H1 (cell line): ENCODE data around the gene TOP2B. TPM values are rescaled to one million over a fixed set of nuclear protein-coding genes. Genes with fewer than 3 reads are reported as not detected.

Experiments
- CTCF ChIA-PET: fragments of 300-600 bp; sonication (Branson Sonifier 250); formaldehyde crosslinking; loops from one replicate; lab custom pipeline; 2021; ENCODE audit not compliant: partially characterized antibody; lab: Charles Lee
- POLR2A ChIA-PET: fragments of 300-600 bp; sonication (Branson Sonifier 250); formaldehyde crosslinking; loops from one replicate; lab custom pipeline; 2021; ENCODE audit warnings: inconsistent platforms; ENCODE audit not compliant: partially characterized antibody; lab: Charles Lee
- DNase-seq, 2 experiments: peaks; one replicate each; pipeline versions ENCODE4 v3.0.0 to v3.0.0-alpha.2; 2010 to 2022; ENCODE audit warnings: low spot score in 2 of 2, low read depth in 1 of 2, mixed read lengths in 1 of 2
- FAIRE-seq: peaks from 2 replicates; lab custom pipeline; 2011; peaks lifted over from hg19 to GRCh38; lab: Jason Lieb, UNC
- H2AFZ ChIP-seq: 2 replicates; pipeline ENCODE4 v1.8.1; 2012; ENCODE audit warnings: low read length, inconsistent platforms
- H2AK5ac ChIP-seq: 2 replicates; pipeline ENCODE4 v1.6.1; 2013; ENCODE audit warnings: low read depth, low read length
- H2BK120ac ChIP-seq: replicated peaks from 2 replicates; pipeline ENCODE3; 2013; ENCODE audit warnings: low read depth, low read length, inconsistent platforms
- H2BK12ac ChIP-seq: 2 replicates; pipeline ENCODE4 v1.6.1; 2013; ENCODE audit warnings: low read depth, low read length
- H2BK15ac ChIP-seq: 2 replicates; pipeline ENCODE4 v1.6.1; 2013; ENCODE audit warnings: low read length
- H2BK20ac ChIP-seq: 2 replicates; pipeline ENCODE4 v1.6.1; 2013; ENCODE audit warnings: low read length
- H2BK5ac ChIP-seq: 2 replicates; pipeline ENCODE4 v1.6.1; 2013; ENCODE audit warnings: low read depth, low read length
- H3K14ac ChIP-seq: 2 replicates; pipeline ENCODE4 v1.6.1; 2013; ENCODE audit warnings: inconsistent platforms; ENCODE audit not compliant: insufficient read length
- H3K18ac ChIP-seq: 2 replicates; pipeline ENCODE4 v1.6.1; 2013; ENCODE audit warnings: low read length; ENCODE audit errors: extremely low read depth
- H3K23ac ChIP-seq: 2 replicates; pipeline ENCODE4 v1.6.1; 2013; ENCODE audit warnings: inconsistent platforms; ENCODE audit not compliant: insufficient read length
- H3K23me2 ChIP-seq: 2 replicates; pipeline ENCODE4 v1.6.1; 2013; ENCODE audit warnings: low read depth, low read length
- H3K27ac ChIP-seq: 2 replicates; pipeline ENCODE4 v1.6.1; 2011; ENCODE audit warnings: low read depth, low read length, inconsistent platforms
- H3K27me3 ChIP-seq, 4 experiments: replicated peaks in 1 of 4; 1 replicate in 1 of 4; 2 replicates in 3 of 4; pipeline versions ENCODE4 v1.6.1 to v1.8.1; 2011 to 2013; ENCODE audit warnings: low read length in 3 of 4, mild to moderate bottlenecking in 3 of 4, inconsistent platforms in 2 of 4, mixed read lengths in 2 of 4, moderate library complexity in 1 of 4; ENCODE audit not compliant: control insufficient read depth in 3 of 4, insufficient read depth in 3 of 4; ENCODE audit errors: extremely low read depth in 1 of 4
- H3K36me3 ChIP-seq, 4 experiments: 2 replicates each; pipeline versions ENCODE4 v1.6.1 to v1.8.1; 2011 to 2013; ENCODE audit warnings: mild to moderate bottlenecking in 4 of 4, low read length in 3 of 4, moderate library complexity in 2 of 4, control low read depth in 1 of 4, inconsistent platforms in 1 of 4; ENCODE audit not compliant: insufficient read depth in 4 of 4, control insufficient read depth in 2 of 4
- H3K4ac ChIP-seq: replicated peaks from 2 replicates; pipeline ENCODE3; 2013; ENCODE audit warnings: low read length, low read depth, mixed read lengths, inconsistent platforms; ENCODE audit not compliant: insufficient read length
- H3K4me1 ChIP-seq, 4 experiments: replicated peaks in 1 of 4; 1 replicate in 1 of 4; 2 replicates in 3 of 4; pipeline versions ENCODE4 v1.6.1 to v1.8.1; 2011 to 2013; ENCODE audit warnings: low read length in 3 of 4, inconsistent platforms in 2 of 4, mixed read lengths in 1 of 4; ENCODE audit not compliant: insufficient read depth in 4 of 4, control insufficient read depth in 3 of 4
- H3K4me2 ChIP-seq, 2 experiments: 2 replicates each; pipeline versions ENCODE4 v1.6.1 to v1.8.1; 2011 to 2013; ENCODE audit warnings: low read depth in 2 of 2, low read length in 2 of 2, control low read depth in 1 of 2, inconsistent platforms in 1 of 2, mild to moderate bottlenecking in 1 of 2; ENCODE audit not compliant: insufficient read depth in 1 of 2
- H3K4me3 ChIP-seq, 4 experiments: fragments of 200-600, 300-600 bp in 1 of 4; sonication (generic), shearing (Covaris generic), sonication (Bioruptor Twin) in 1 of 4; 2 replicates each; pipeline versions ENCODE4 v1.5.1 to v1.8.1; 2011 to 2016; ENCODE audit warnings: low read length in 4 of 4, low read depth in 3 of 4, control low read depth in 2 of 4, inconsistent platforms in 2 of 4, mild to moderate bottlenecking in 2 of 4, mixed read lengths in 1 of 4, moderate library complexity in 1 of 4; ENCODE audit not compliant: insufficient read depth in 2 of 4; ENCODE audit errors: extremely low read depth in 1 of 4
- H3K56ac ChIP-seq: replicated peaks from 2 replicates; pipeline ENCODE3; 2013; ENCODE audit warnings: low read depth, mild to moderate bottlenecking, mixed read lengths, low read length, inconsistent platforms; ENCODE audit not compliant: insufficient read length
- H3K79me1 ChIP-seq: 2 replicates; pipeline ENCODE4 v1.6.1; 2013; ENCODE audit warnings: low read depth, low read length, control low read depth
- H3K79me2 ChIP-seq, 2 experiments: 2 replicates each; pipeline versions ENCODE4 v1.6.1 to v1.8.1; 2012 to 2013; ENCODE audit warnings: low read length in 2 of 2, mild to moderate bottlenecking in 2 of 2, inconsistent platforms in 1 of 2; ENCODE audit not compliant: insufficient read depth in 2 of 2, control insufficient read depth in 1 of 2
- H3K9ac ChIP-seq, 4 experiments: replicated peaks in 1 of 4; 1 replicate in 1 of 4; 2 replicates in 3 of 4; pipeline versions ENCODE4 v1.6.1 to v1.8.1; 2011 to 2013; ENCODE audit warnings: low read depth in 3 of 4, low read length in 3 of 4, control low read depth in 2 of 4, mild to moderate bottlenecking in 2 of 4, moderate library complexity in 2 of 4, inconsistent platforms in 1 of 4; ENCODE audit errors: extremely low read depth in 1 of 4
- H3K9me3 ChIP-seq, 2 experiments: 2 replicates each; pipeline versions ENCODE4 v1.6.1 to v1.8.1; 2012 to 2013; ENCODE audit warnings: mild to moderate bottlenecking in 2 of 2, moderate library complexity in 2 of 2, control low read depth in 1 of 2, inconsistent platforms in 1 of 2, low read depth in 1 of 2, low read length in 1 of 2, mixed read lengths in 1 of 2; ENCODE audit not compliant: insufficient read depth in 2 of 2
- H4K20me1 ChIP-seq, 2 experiments: replicated peaks in 1 of 2; 2 replicates each; pipeline versions ENCODE3 to v1.8.1; 2011 to 2013; ENCODE audit warnings: inconsistent platforms in 2 of 2, low read length in 2 of 2, mild to moderate bottlenecking in 1 of 2; ENCODE audit not compliant: insufficient read depth in 2 of 2, control insufficient read depth in 1 of 2
- H4K5ac ChIP-seq: 2 replicates; pipeline ENCODE4 v1.6.1; 2013; ENCODE audit warnings: low read length, low read depth, mixed read lengths, inconsistent platforms; ENCODE audit not compliant: insufficient read length
- H4K8ac ChIP-seq: 2 replicates; pipeline ENCODE4 v1.8.0; 2013; ENCODE audit warnings: mild to moderate bottlenecking, moderate library complexity, low read length, inconsistent platforms; ENCODE audit not compliant: insufficient read depth; ENCODE audit errors: extremely low read depth
- H4K91ac ChIP-seq: replicated peaks from 2 replicates; pipeline ENCODE3; 2013; ENCODE audit warnings: low read length, mixed read lengths, inconsistent platforms; ENCODE audit not compliant: insufficient read length
- CBX8 ChIP-seq: fragments of 300-800, 300-1000 bp; sonication (generic); IDR thresholded peaks from 2 replicates; pipeline ENCODE4 v1.7.1; 2016; ENCODE audit warnings: low read depth, low read length, borderline replicate concordance
- CTBP2 ChIP-seq: IDR thresholded peaks from 2 replicates; pipeline ENCODE4 v1.7.0; 2011; ENCODE audit warnings: borderline replicate concordance, mild to moderate bottlenecking, moderate library complexity, mixed read lengths, low read length; ENCODE audit not compliant: insufficient read depth, insufficient read length
- HDAC2 ChIP-seq, 2 experiments: fragments of 300-600 bp in 1 of 2; sonication (generic) in 1 of 2; IDR thresholded peaks; 2 replicates each; pipeline ENCODE4 v1.6.1; 2011 to 2012; ENCODE audit warnings: low read depth in 2 of 2, low read length in 2 of 2, mild to moderate bottlenecking in 2 of 2, moderate library complexity in 2 of 2, borderline replicate concordance in 1 of 2, inconsistent platforms in 1 of 2
- HDAC6 ChIP-seq: IDR thresholded peaks from one replicate; pipeline ENCODE4 v1.7.1; 2012; ENCODE audit warnings: low read depth, mild to moderate bottlenecking, inconsistent platforms, low read length, moderate library complexity
- KDM1A ChIP-seq: fragments of 200-600, 300-600 bp; sonication (generic); IDR thresholded peaks from 2 replicates; pipeline ENCODE4 v1.7.1; 2016; ENCODE audit warnings: mild to moderate bottlenecking, low read length, borderline replicate concordance
- KDM4A ChIP-seq: IDR thresholded peaks from one replicate; pipeline ENCODE4 v1.7.1; 2012; ENCODE audit warnings: low read depth, mild to moderate bottlenecking, moderate library complexity, low read length, inconsistent platforms; ENCODE audit not compliant: severe bottlenecking
- KDM5A ChIP-seq: fragments of 200-600 bp; IDR thresholded peaks from 2 replicates; pipeline ENCODE4 v1.7.1; 2012; ENCODE audit warnings: mild to moderate bottlenecking, low read length, inconsistent platforms, mixed read lengths
- SAP30 ChIP-seq: fragments of 300-600 bp; sonication (generic); IDR thresholded peaks from 2 replicates; pipeline ENCODE4 v1.7.1; 2012; ENCODE audit warnings: low read length, moderate library complexity, mild to moderate bottlenecking, inconsistent platforms; ENCODE audit not compliant: insufficient read depth, insufficient replicate concordance
- SIN3A ChIP-seq, 2 experiments: IDR thresholded peaks in 1 of 2; conservative IDR thresholded peaks in 1 of 2; 2 replicates each; pipeline ENCODE4 v1.6.1; 2011 to 2012; ENCODE audit warnings: low read length in 2 of 2, improper control_type of control experiment in 1 of 2, low read depth in 1 of 2, mild to moderate bottlenecking in 1 of 2
- SP1 ChIP-seq: IDR thresholded peaks from 2 replicates; pipeline ENCODE4 v1.6.1; 2011; ENCODE audit warnings: low read depth, low read length
- SP2 ChIP-seq: IDR thresholded peaks from 2 replicates; pipeline ENCODE4 v1.6.1; 2012; ENCODE audit warnings: mild to moderate bottlenecking, low read length, inconsistent platforms
- TBP ChIP-seq: IDR thresholded peaks from 2 replicates; pipeline ENCODE4 v1.6.1; 2011; ENCODE audit warnings: low read depth, low read length, improper control_type of control experiment
- TCF12 ChIP-seq: IDR thresholded peaks from 2 replicates; pipeline ENCODE4 v1.6.1; 2011; ENCODE audit warnings: low read depth, mild to moderate bottlenecking, low read length
- TEAD4 ChIP-seq: IDR thresholded peaks from 2 replicates; pipeline ENCODE4 v1.6.1; 2012; ENCODE audit warnings: low read depth, low read length, inconsistent platforms, mixed read lengths
- YY1 ChIP-seq: IDR thresholded peaks from 2 replicates; pipeline ENCODE4 v1.6.1; 2011; ENCODE audit warnings: low read depth, mild to moderate bottlenecking, low read length
- WGBS, 2 experiments: shearing (Covaris generic) in 1 of 2; methylation state at CpG; one replicate each; pipeline versions ENCODE4 v1.1.6 to v1.1.7; 2013 to 2015; ENCODE audit warnings: low lambda C conversion rate in 2 of 2, mixed read lengths in 2 of 2, inconsistent platforms in 1 of 2, low coverage in 1 of 2, missing lambda C conversion rate in 1 of 2; ENCODE audit not compliant: insufficient replicate concordance in 2 of 2, insufficient coverage in 1 of 2, insufficient read length in 1 of 2; ENCODE audit errors: extremely low coverage in 1 of 2, missing lambda C conversion rate in 1 of 2; 5-methylcytosine and 5-hydroxymethylcytosine counted together
- polyA plus RNA-seq, 7 experiments: library from polyadenylated mRNA; depleted of rRNA in 3 of 7; stranded (reverse) in 5 of 7; unstranded in 2 of 7; fragments of >200 nt in 5 of 7; fragments of 200-250 nt in 2 of 7; gene quantifications; 1 replicate in 5 of 7; 2 replicates in 1 of 7; 4 replicates in 1 of 7; pipeline versions ENCODE4 v1.2.1 to v1.2.3, GENCODE V29; 2011 to 2013; ENCODE audit warnings: missing spikeins in 2 of 7, mixed read lengths in 2 of 7
- total RNA-seq: library from RNA; stranded (reverse); fragmentation: NEBNext Ultra II Directional; extraction: Animal tissue kit (Norgen Biotek cat#: 25700); gene quantifications from 2 replicates; pipeline ENCODE4 v1.2.1, GENCODE V29; 2021

The TOP2B gene
- total and polyA plus RNA-seq, 2 of the 8 experiments (the other 6 are each of a cell fraction or from before 2014, with no cell fraction given) = 34.9 to 206 TPM

GRCh38 chr3:25697553-25697952, 32.8 kb upstream of the TOP2B start:
- no peak overlapping the region for H3K4me3 ChIP-seq
- no peaks in the 10 kb centered on the region for H3K4me1 ChIP-seq
- H3K4ac ChIP-seq = no peak overlapping the region
- H2BK5ac ChIP-seq = no peak overlapping the region
- no peak overlapping the region for H4K8ac ChIP-seq
- H4K91ac ChIP-seq = no peak overlapping the region
- no peaks in the 10 kb centered on the region for H3K79me2 ChIP-seq
- no peaks in the 10 kb centered on the region for H3K9me3 ChIP-seq
- H2BK20ac ChIP-seq = no peak overlapping the region
- H2BK15ac ChIP-seq = no peak overlapping the region
- H3K14ac ChIP-seq = no peak overlapping the region
- no peak overlapping the region for H2BK12ac ChIP-seq
- H2AK5ac ChIP-seq = no peak overlapping the region
- ChIA-PET POLR2A (no interaction called here), CTCF (interaction anchor here (0.8 kb wide), 1 partner anchor 13 kb away, joined by 4 read pairs; no protein-coding TSS in a partner anchor)
- H3K36me3 ChIP-seq = no peaks in the 10 kb centered on the region
- H3K4me2 ChIP-seq = no peak overlapping the region
- H4K20me1 ChIP-seq = no peaks in the 10 kb centered on the region
- H3K79me1 ChIP-seq = no peaks in the 10 kb centered on the region
- FAIRE-seq (no peak), DNase-seq (no peak)
- no peaks in the 10 kb centered on the region for H3K23me2 ChIP-seq
- no peak overlapping the region for H4K5ac ChIP-seq
- H3K27ac ChIP-seq = no peak overlapping the region
- H3K23ac ChIP-seq = no peak overlapping the region
- no peaks in the 10 kb centered on the region for H3K27me3 ChIP-seq
- H3K9ac ChIP-seq = no peak overlapping the region
- H2BK120ac ChIP-seq = no peak overlapping the region
- no peak overlapping the region for H2AFZ ChIP-seq
- WGBS, 2 experiments = 70% methylated on average over 1 of the region's 1 CpG; no CpG with 5 or more reads in 1 of the 2 experiments
- H3K56ac ChIP-seq = no peak overlapping the region
- no peak overlapping the region for H3K18ac ChIP-seq
- TF ChIP-seq TBP = no peak
- no peak for TF ChIP-seq CBX8
- TF ChIP-seq CTBP2 = no peak
- TF ChIP-seq YY1 = no peak
- no peak for TF ChIP-seq SIN3A (conservative IDR thresholded peaks at IDR 0.05 in 1 of 2, IDR thresholded peaks at IDR 0.05 in 1 of 2; ENCODE audit: low read depth in 1 of 2, low read length in 2 of 2)
- TF ChIP-seq HDAC6 = no peak
- TF ChIP-seq TEAD4 = no peak
- TF ChIP-seq HDAC2 (IDR thresholded peaks at IDR 0.05; ENCODE audit: borderline replicate concordance in 1 of 2, low read depth in 2 of 2, low read length in 2 of 2) = no peak
- TF ChIP-seq SP2 = no peak
- TF ChIP-seq KDM4A = no peak
- no peak for TF ChIP-seq SP1
- no peak for TF ChIP-seq TCF12
- no peak for TF ChIP-seq KDM1A
- TF ChIP-seq SAP30 = no peak
- TF ChIP-seq KDM5A = no peak
